Aorta (tissue), 5 donors: Measurements from ENCODE around the gene BPHL. TPM values are rescaled to one million over a fixed set of nuclear protein-coding genes. Genes with fewer than 3 reads are reported as not detected.
A peak's percentile ranks its signal among the peaks of the same experiment; 100 is the strongest.
"Not testable (repeated sequence)": the region's sequence is repeated elsewhere in the genome, so short reads cannot be mapped to it uniquely, and the experiment has no call there.

Source experiments
- ATAC-seq: fragments of 200-7000 bp; cut with Tn5 transposase; one replicate; pipeline ENCODE4 v1.9.1; 2022; ENCODE audit warnings: moderate library complexity; ENCODE audit not compliant: low FRiP score
- DNase-seq, 2 donors: peaks; one replicate each; pipeline ENCODE4 v3.0.0-alpha.2; 2020
- H3K27ac ChIP-seq, 2 donors: one replicate each; pipeline ENCODE4 v1.5.1; 2013; ENCODE audit warnings: low read length in 2 of 2, mild to moderate bottlenecking in 2 of 2, moderate library complexity in 2 of 2, control low read depth in 1 of 2, inconsistent platforms in 1 of 2, low read depth in 1 of 2
- H3K27me3 ChIP-seq, 2 donors: one replicate each; pipeline ENCODE4 v1.6.1; 2013; ENCODE audit warnings: control low read depth in 1 of 2, low read length in 1 of 2, mild to moderate bottlenecking in 1 of 2, moderate library complexity in 1 of 2; ENCODE audit not compliant: insufficient read depth in 2 of 2, control insufficient read depth in 1 of 2
- H3K36me3 ChIP-seq, 2 donors: one replicate each; pipeline ENCODE4 v1.6.1; 2013; ENCODE audit warnings: control low read depth in 1 of 2, low read length in 1 of 2, mild to moderate bottlenecking in 1 of 2; ENCODE audit not compliant: insufficient read depth in 2 of 2, control insufficient read depth in 1 of 2
- H3K4me1 ChIP-seq, 2 donors: one replicate each; pipeline ENCODE4 v1.6.1; 2013; ENCODE audit warnings: low read length in 2 of 2, control low read depth in 1 of 2, mild to moderate bottlenecking in 1 of 2, moderate library complexity in 1 of 2; ENCODE audit not compliant: insufficient read depth in 2 of 2, control insufficient read depth in 1 of 2
- H3K4me3 ChIP-seq, 2 donors: one replicate each; pipeline ENCODE4 v1.5.1; 2013; ENCODE audit warnings: low read length in 2 of 2, control low read depth in 1 of 2, mild to moderate bottlenecking in 1 of 2
- H3K9me3 ChIP-seq: one replicate; pipeline ENCODE4 v1.6.1; 2013; ENCODE audit warnings: mild to moderate bottlenecking, low read length; ENCODE audit not compliant: control insufficient read depth
- WGBS, 2 donors: extraction: QIAGEN DNeasy Blood & Tissue Kit; methylation state at CpG; one replicate each; pipeline ENCODE4 v1.1.7; 2013; 5-methylcytosine and 5-hydroxymethylcytosine counted together
- intact Hi-C, 2 donors: fragments of 100-400 bp; cut with DNase I; formaldehyde crosslinking; loops; one replicate each; pipeline versions ENCODE4 v1.14.2 to v1.15.0; 2022
- polyA plus RNA-seq, 2 donors: library from polyadenylated mRNA; stranded (reverse); fragments of 200-250 nt; gene quantifications; one replicate each; pipeline ENCODE4 v1.2.3, GENCODE V29; 2013
- total RNA-seq, 2 donors: library from RNA; stranded (reverse); fragmentation: NEBNext Ultra II Directional; extraction: Animal tissue kit (Norgen Biotek cat#: 25700); gene quantifications; one replicate each; pipeline ENCODE4 v1.2.1, GENCODE V29; 2021
- donor health status: healthy with polysubstance abuse.
- donor health status: Bipolar disorder and iron deficiency.
- donor health status: DM: no; HTN: no; CAD: no.
- donor health status: DM: no; HTN: no; CAD: no.
- donor health status: DM: yes; HTN: yes; CAD: no.

Gene BPHL
- total and polyA plus RNA-seq, 4 donors, result 6.4 to 18.7 (median 15.4) TPM

- intact Hi-C loops, result no loop called here
Measured at GRCh38 chr6:3175715-3176402, 57.3 kb downstream of the BPHL start.

GRCh38 chr6:3176562-3177355 lies 58.2 kb downstream of the BPHL start:
- ATAC-seq, result no peak
- Histone ChIP-seq H3K27me3 (no peaks in the 10 kb centered on the region), H3K27ac (no peak overlapping the region), H3K9me3 (no peaks in the 10 kb centered on the region), H3K4me1 (no peaks in the 10 kb centered on the region), H3K36me3 (no peaks in the 10 kb centered on the region), H3K4me3 (no peak overlapping the region)
- WGBS, 2 donors, result 95% methylated on average over 22 of the region's 22 CpGs
- intact Hi-C loops, result no loop called here
- peak in 1 of 2 donors; percentile 63 for DNase-seq

More at GRCh38 chr6:3175715-3176402, 57.3 kb downstream of the BPHL start:
- H3K27me3 ChIP-seq, result no peaks in the 10 kb centered on the region
- H3K4me1 ChIP-seq, result no peaks in the 10 kb centered on the region
- DNase-seq (no peak), ATAC-seq (no peak)
- H3K4me3 ChIP-seq, result no peak overlapping the region
- no peak overlapping the region for H3K27ac ChIP-seq
- no peaks in the 10 kb centered on the region for H3K9me3 ChIP-seq
- 88% methylated on average over 11 of the region's 11 CpGs for WGBS, 2 donors
- H3K36me3 ChIP-seq, result no peaks in the 10 kb centered on the region

DNA sequence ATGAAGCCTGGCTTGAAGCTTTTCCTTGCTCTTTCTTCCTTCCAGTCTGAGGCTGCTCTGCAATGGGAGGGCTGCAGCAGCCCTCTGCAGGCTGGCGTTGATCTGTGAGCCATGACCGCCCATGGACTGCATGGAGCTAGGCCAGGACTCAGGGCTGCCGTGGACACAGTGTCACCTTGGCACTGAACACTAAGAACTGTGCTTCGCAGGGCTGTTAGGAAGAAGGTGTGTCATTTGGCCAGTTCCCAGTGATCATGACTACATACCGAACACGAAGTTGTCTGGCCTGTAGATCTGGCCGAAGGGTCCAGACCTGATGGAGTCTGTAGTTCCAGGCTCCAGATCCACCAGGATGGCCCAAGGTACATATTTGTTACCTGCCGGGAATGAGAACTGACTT lies 60.2 kb downstream of the BPHL start:
- H3K4me1 ChIP-seq, H3K9me3 ChIP-seq, ATAC-seq, DNase-seq, intact Hi-C loops, H3K4me3 ChIP-seq, H3K27me3 ChIP-seq, H3K36me3 ChIP-seq, H3K27ac ChIP-seq: not testable (repeated sequence)
- 60 to 61% methylated on average over 8 of the region's 8 CpGs for WGBS, 2 donors

DNA sequence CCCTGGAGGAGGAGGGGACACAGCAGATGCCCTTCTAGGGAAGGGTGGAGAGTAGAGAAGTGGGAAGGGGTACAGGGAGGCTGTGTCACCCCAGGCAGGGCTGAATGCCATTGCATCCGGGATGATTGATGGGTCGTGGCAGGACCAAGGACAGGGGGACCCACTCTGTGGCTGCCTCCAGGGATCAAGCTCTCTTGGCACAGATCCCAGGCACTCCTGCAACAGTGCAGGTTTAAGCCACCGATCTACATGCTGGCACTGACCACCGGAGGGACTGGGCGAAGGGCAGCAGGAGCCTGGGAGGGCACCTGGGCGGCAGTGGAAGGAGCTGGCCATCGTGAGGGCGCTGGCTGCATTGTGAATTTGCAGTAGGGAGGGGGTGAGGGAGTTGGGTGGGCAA lies 61.4 kb downstream of the BPHL start:
- H3K36me3 ChIP-seq, intact Hi-C loops, H3K4me3 ChIP-seq, H3K27ac ChIP-seq, H3K4me1 ChIP-seq, DNase-seq, H3K9me3 ChIP-seq, H3K27me3 ChIP-seq: not testable (repeated sequence)
- ATAC-seq, result peak; percentile 54
- 58 to 71% methylated on average over 4 to 6 of the region's 8 CpGs for WGBS, 2 donors

DNA sequence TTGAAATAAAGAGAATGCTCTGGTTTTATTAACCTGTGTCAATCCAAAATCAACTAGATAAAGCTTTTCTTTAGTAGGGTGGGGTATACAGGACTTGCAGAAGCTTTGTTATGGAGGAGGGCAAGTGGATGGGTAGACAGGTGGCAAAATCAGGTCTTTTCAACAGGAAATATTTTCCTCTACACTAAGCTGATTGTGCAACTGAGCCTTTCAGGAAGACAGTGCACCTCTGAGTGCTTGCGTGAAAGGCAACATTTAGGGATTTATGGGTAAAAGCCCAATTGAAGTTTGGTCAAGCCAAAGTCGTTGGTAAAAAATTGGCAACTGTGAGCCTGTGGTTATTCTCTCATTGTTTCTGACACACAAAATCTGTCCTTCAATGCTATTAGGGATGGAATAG lies 62.6 kb downstream of the BPHL start:
- intact Hi-C loops, result no loop called here
- WGBS, 2 donors, result 87 to 93% methylated on average over 2 of the region's 2 CpGs
- H3K27me3 ChIP-seq, result no peaks in the 10 kb centered on the region
- H3K4me1 ChIP-seq, result no peaks in the 10 kb centered on the region
- DNase-seq (no peak), ATAC-seq (no peak)
- H3K36me3 ChIP-seq, result no peaks in the 10 kb centered on the region
- H3K9me3 ChIP-seq, result no peaks in the 10 kb centered on the region
- H3K4me3 ChIP-seq, result no peak overlapping the region
- H3K27ac ChIP-seq, result no peak overlapping the region

- Histone ChIP-seq H3K4me3 (no peak overlapping the region), H3K27ac (no peak overlapping the region), H3K4me1 (no peaks in the 10 kb centered on the region), H3K9me3 (no peaks in the 10 kb centered on the region), H3K27me3 (no peaks in the 10 kb centered on the region), H3K36me3 (no peaks in the 10 kb centered on the region)
- DNase-seq, result no peak
- no peak for ATAC-seq
- WGBS, 2 donors, result 47 to 51% methylated on average over 4 of the region's 4 CpGs
- intact Hi-C loops, result no loop called here
Measured at GRCh38 chr6:3183066-3183465, 64.6 kb downstream of the BPHL start.

DNA sequence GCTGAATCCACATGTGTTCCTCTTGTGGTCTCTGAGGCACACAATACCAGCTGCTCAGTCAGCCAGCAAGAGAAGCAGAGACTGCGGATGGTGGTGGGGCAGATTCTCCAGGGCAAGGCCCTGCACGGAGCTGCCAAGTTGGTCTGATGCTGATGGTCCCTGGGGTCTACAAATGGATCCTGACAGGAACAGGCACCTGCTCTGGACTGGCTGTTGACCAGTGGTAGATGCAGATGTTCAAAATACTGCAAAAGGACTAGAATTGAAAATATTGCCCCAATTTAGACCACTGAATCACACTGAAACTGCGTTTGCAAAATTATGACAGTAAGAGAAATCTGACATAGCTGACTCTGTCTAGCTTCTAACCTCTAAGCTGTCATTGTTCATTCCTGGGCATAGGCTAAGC lies 68.5 kb downstream of the BPHL start:
- no peaks in the 10 kb centered on the region for H3K36me3 ChIP-seq
- H3K4me3 ChIP-seq, result no peak overlapping the region
- DNase-seq (no peak), ATAC-seq (no peak)
- no peaks in the 10 kb centered on the region for H3K4me1 ChIP-seq
- intact Hi-C loops, result no loop called here
- WGBS, 2 donors, result 89 to 96% methylated on average over 3 of the region's 3 CpGs
- H3K9me3 ChIP-seq, result no peaks in the 10 kb centered on the region
- no peak overlapping the region for H3K27ac ChIP-seq
- no peaks in the 10 kb centered on the region for H3K27me3 ChIP-seq

- Histone ChIP-seq H3K9me3 (no peaks in the 10 kb centered on the region), H3K27ac (no peak overlapping the region), H3K4me3 (no peak overlapping the region), H3K27me3 (no peaks in the 10 kb centered on the region), H3K4me1 (no peaks in the 10 kb centered on the region), H3K36me3 (no peaks in the 10 kb centered on the region)
- no peak for ATAC-seq
- intact Hi-C loops, result no loop called here
- WGBS, 2 donors, result 92 to 96% methylated on average over 7 of the region's 7 CpGs
- DNase-seq, result no peak
Measured at GRCh38 chr6:3188262-3188661, 69.8 kb downstream of the BPHL start.

DNA sequence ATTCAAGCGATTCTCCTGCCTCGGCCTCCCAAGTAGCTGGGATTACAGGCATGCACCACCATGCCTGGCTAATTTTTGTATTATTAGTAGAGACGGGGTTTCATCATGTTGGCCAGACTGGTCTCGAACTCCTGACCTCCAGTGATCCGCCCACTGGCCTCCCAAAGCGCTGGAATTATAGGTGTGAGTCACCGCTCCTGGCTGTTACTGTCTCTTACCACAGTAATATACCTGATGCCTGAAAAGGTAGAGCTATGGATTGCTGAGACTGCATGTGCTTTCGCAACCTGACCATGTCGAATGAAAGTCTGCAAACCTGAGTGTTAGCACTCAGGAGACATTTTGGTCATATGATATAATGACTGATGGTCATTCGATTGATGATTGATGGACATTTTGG lies 70.7 kb downstream of the BPHL start:
- ATAC-seq, H3K27ac ChIP-seq, H3K9me3 ChIP-seq, H3K4me1 ChIP-seq, H3K27me3 ChIP-seq, H3K4me3 ChIP-seq, intact Hi-C loops, DNase-seq, H3K36me3 ChIP-seq: not testable (repeated sequence)
- WGBS, 2 donors, result 96 to 97% methylated on average over 10 of the region's 10 CpGs
